Endothelial cell of umbilical vein (primary cell): ENCODE measurements around the gene COL20A1. TPM values are rescaled to one million over a fixed set of nuclear protein-coding genes. Genes with fewer than 3 reads are reported as not detected.

Experiments
- BruUV-seq: library from RNA; stranded (reverse); fragments of 400-500 nt; replicated peaks from 2 replicates; lab custom pipeline; 2021; lab: Mats Ljungman, UMichigan
- CTCF ChIA-PET: fragments of 300-600, 350-600 bp; sonication (Branson Sonifier 250); formaldehyde crosslinking; loops from one replicate; lab custom pipeline; 2021; ENCODE audit warnings: antibody characterized with exemption, inconsistent platforms; lab: Charles Lee
- POLR2A ChIA-PET: fragments of 300-600, 350-600 bp; sonication (Branson Sonifier 250); formaldehyde crosslinking; loops from one replicate; lab custom pipeline; 2021; ENCODE audit warnings: antibody characterized with exemption, inconsistent platforms; lab: Charles Lee
- DNase-seq: peaks from one replicate; pipeline ENCODE4 v3.0.0-alpha.2; 2011; ENCODE audit warnings: low read depth, low spot score
- FAIRE-seq: peaks from 2 replicates; lab custom pipeline; 2011; peaks lifted over from hg19 to GRCh38; lab: Jason Lieb, UNC
- H2AFZ ChIP-seq: 2 replicates; pipeline ENCODE4 v1.6.0; 2012; ENCODE audit warnings: low read depth, low read length, control low read depth, inconsistent platforms
- H3K27ac ChIP-seq: 2 replicates; pipeline ENCODE4 v1.5.1; 2011; ENCODE audit warnings: low read depth, mild to moderate bottlenecking, control low read depth, low read length, moderate library complexity; ENCODE audit not compliant: insufficient read depth
- H3K27me3 ChIP-seq, 2 experiments: 2 replicates each; pipeline versions ENCODE4 v1.6.0 to v1.6.1; 2011; ENCODE audit warnings: low read length in 2 of 2, mixed read lengths in 1 of 2; ENCODE audit not compliant: control insufficient read depth in 2 of 2, insufficient read depth in 2 of 2
- H3K36me3 ChIP-seq, 2 experiments: 2 replicates in 1 of 2; 3 replicates in 1 of 2; pipeline ENCODE4 v1.5.1; 2011; ENCODE audit warnings: low read length in 2 of 2, mild to moderate bottlenecking in 1 of 2, moderate library complexity in 1 of 2; ENCODE audit not compliant: control insufficient read depth in 2 of 2, insufficient read depth in 2 of 2; ENCODE audit errors: extremely low read depth in 1 of 2
- H3K4me1 ChIP-seq: 3 replicates; pipeline ENCODE4 v1.5.1; 2011; ENCODE audit warnings: mild to moderate bottlenecking, low read length; ENCODE audit not compliant: control insufficient read depth, insufficient read depth; ENCODE audit errors: extremely low read depth
- H3K4me2 ChIP-seq: 2 replicates; pipeline ENCODE4 v1.6.1; 2011; ENCODE audit warnings: low read length, control low read depth, mixed read lengths; ENCODE audit not compliant: insufficient read depth
- H3K4me3 ChIP-seq, 3 experiments: fragments of 200-600 bp in 1 of 3; sonication (generic), shearing (Covaris generic) in 1 of 3; replicated peaks in 1 of 3; 2 replicates each; pipeline ENCODE4 v1.5.1; 2011 to 2016; ENCODE audit warnings: control low read depth in 3 of 3, low read length in 3 of 3, mild to moderate bottlenecking in 2 of 3, inconsistent platforms in 1 of 3, low read depth in 1 of 3, moderate library complexity in 1 of 3; ENCODE audit not compliant: insufficient read depth in 1 of 3
- H3K79me2 ChIP-seq: 2 replicates; pipeline ENCODE4 v1.6.0; 2012; ENCODE audit warnings: low read length, inconsistent platforms; ENCODE audit not compliant: control insufficient read depth, insufficient read depth
- H3K9ac ChIP-seq: replicated peaks from 2 replicates; pipeline ENCODE3; 2011; ENCODE audit warnings: low read length, control low read depth; ENCODE audit not compliant: insufficient read depth; ENCODE audit errors: extremely low read depth
- H3K9me1 ChIP-seq: replicated peaks from 3 replicates; pipeline ENCODE4 v1.6.0; 2011; ENCODE audit warnings: mild to moderate bottlenecking, low read length; ENCODE audit not compliant: control insufficient read depth, insufficient read depth; ENCODE audit errors: extremely low read depth
- H3K9me3 ChIP-seq: replicated peaks from 2 replicates; pipeline ENCODE4 v1.5.1; 2012; ENCODE audit warnings: low read length, inconsistent platforms; ENCODE audit not compliant: control insufficient read depth, insufficient read depth
- H4K20me1 ChIP-seq: replicated peaks from 2 replicates; pipeline ENCODE3; 2011; ENCODE audit warnings: mild to moderate bottlenecking, low read length; ENCODE audit not compliant: control insufficient read depth, insufficient read depth; ENCODE audit errors: extremely low read depth
- EZH2 ChIP-seq: IDR thresholded peaks from 2 replicates; pipeline ENCODE4 v1.6.1; 2012; ENCODE audit warnings: borderline replicate concordance, low read depth, mild to moderate bottlenecking, moderate library complexity, low read length, inconsistent platforms; ENCODE audit not compliant: severe bottlenecking
- FOS ChIP-seq: IDR thresholded peaks from 2 replicates; pipeline ENCODE4 v1.6.1; 2011; ENCODE audit warnings: mild to moderate bottlenecking, low read length, moderate library complexity, borderline replicate concordance; ENCODE audit not compliant: insufficient read depth
- GATA2 ChIP-seq: IDR thresholded peaks from 2 replicates; pipeline ENCODE4 v1.7.0; 2011; ENCODE audit warnings: low read depth, mild to moderate bottlenecking, moderate library complexity, mixed read lengths, low read length; ENCODE audit not compliant: insufficient read length, insufficient read depth
- JUN ChIP-seq: IDR thresholded peaks from 2 replicates; pipeline ENCODE4 v1.6.1; 2011; ENCODE audit warnings: borderline replicate concordance, low read depth; ENCODE audit not compliant: insufficient read length, insufficient read depth
- MYC ChIP-seq: IDR thresholded peaks from one replicate; pipeline ENCODE4 v1.6.1; 2011; ENCODE audit warnings: mild to moderate bottlenecking, low read depth, low read length
- POLR2A ChIP-seq: IDR thresholded peaks from 2 replicates; pipeline ENCODE4 v1.6.1; 2012; ENCODE audit warnings: low read depth, mild to moderate bottlenecking, control low read depth, low read length
- POLR2AphosphoS5 ChIP-seq: IDR thresholded peaks from 2 replicates; pipeline ENCODE4 v1.6.1; 2012; ENCODE audit warnings: low read depth, mild to moderate bottlenecking, control low read depth, low read length, moderate library complexity; ENCODE audit not compliant: insufficient read depth
- dilution Hi-C: fragments of 300-500 bp; cut with MboI; formaldehyde crosslinking; loops from one replicate; pipeline ENCODE4 v1.15.0; 2019; ENCODE audit warnings: low sequenced_read_pairs; ENCODE audit not compliant: extremely low pct_ligation_motif_present
- intact Hi-C: fragments of 100-400 bp; cut with micrococcal nuclease; formaldehyde crosslinking; loops from one replicate; pipeline ENCODE4 v1.10.0; 2022
- polyA plus RNA-seq, 4 experiments: library from polyadenylated mRNA; depleted of rRNA in 3 of 4; stranded (reverse) in 3 of 4; unstranded in 1 of 4; fragments of >200 nt; gene quantifications; 2 replicates each; pipeline versions ENCODE4 v1.2.1 to v1.2.3, GENCODE V29; 2011 to 2012; ENCODE audit warnings: missing spikeins in 1 of 4
- total RNA-seq: library from RNA; stranded (reverse); gene quantifications from 2 replicates; pipeline ENCODE4 v1.2.3, GENCODE V29; 2021
- TF ChIP-seq, protein P1 (sequence below): IDR thresholded peaks from 2 replicates; pipeline ENCODE4 v1.6.1; 2011; ENCODE audit not compliant: insufficient read depth, insufficient read length
- TF ChIP-seq, protein P2 (sequence below), 2 donors: IDR thresholded peaks; 1 replicate in 1 of 2; 2 replicates in 1 of 2; pipeline ENCODE4 v1.5.1; 2011; ENCODE audit warnings: low read length in 2 of 2, mild to moderate bottlenecking in 2 of 2, moderate library complexity in 2 of 2, control low read depth in 1 of 2, inconsistent platforms in 1 of 2, low read depth in 1 of 2; ENCODE audit not compliant: insufficient read depth in 1 of 2; ENCODE audit errors: extremely low read depth in 1 of 2

COL20A1 gene
- total and polyA plus RNA-seq, 2 donors (not counting 3 experiments of a cell fraction or from before 2014, with no cell fraction given): not detected

DNA sequence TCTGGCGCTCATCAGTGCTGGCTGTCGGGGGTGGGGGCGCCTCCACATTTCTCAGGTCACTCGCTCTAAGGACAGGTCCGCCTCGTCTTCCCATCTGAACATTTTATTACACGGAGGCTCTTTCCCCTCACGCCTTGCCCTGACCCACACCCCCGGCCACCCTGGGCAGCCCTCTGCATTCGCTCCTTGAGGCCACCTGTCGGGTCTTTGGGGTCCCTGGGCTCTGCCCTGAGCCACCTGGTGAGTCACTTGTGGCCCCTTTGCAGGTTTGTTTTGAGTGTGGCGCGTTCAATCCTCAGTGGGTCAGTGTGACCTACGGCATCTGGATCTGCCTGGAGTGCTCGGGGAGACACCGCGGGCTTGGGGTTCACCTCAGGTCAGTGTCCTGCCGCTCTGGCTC is 17.2 kb upstream of the COL20A1 start:
- Histone ChIP-seq H2AFZ (no peak overlapping the region), H3K36me3 (peaks cover 2 to 38% of the 10 kb centered on the region in 2 experiments), H3K27ac (no peak overlapping the region), H3K4me2 (no peak overlapping the region), H3K9me3 (no peaks in the 10 kb centered on the region), H3K9me1 (no peaks in the 10 kb centered on the region), H4K20me1 (no peaks in the 10 kb centered on the region), H3K79me2 (peaks cover 47% of the 10 kb centered on the region), H3K27me3 (no peaks in the 10 kb centered on the region), H3K4me1 (peaks cover 6% of the 10 kb centered on the region), H3K9ac (no peak overlapping the region), H3K4me3 (no peak overlapping the region)
- intact Hi-C loops (no loop called here), dilution Hi-C loops (no loop called here)
- CTCF ChIA-PET: interaction anchor here (1.0 to 1.7 kb wide), 2 partner anchors 33 to 52 kb away, joined by 3 to 10 read pairs; no protein-coding TSS in a partner anchor
- FAIRE-seq (no peak), DNase-seq (no peak)
- TF ChIP-seq, protein P1, sequence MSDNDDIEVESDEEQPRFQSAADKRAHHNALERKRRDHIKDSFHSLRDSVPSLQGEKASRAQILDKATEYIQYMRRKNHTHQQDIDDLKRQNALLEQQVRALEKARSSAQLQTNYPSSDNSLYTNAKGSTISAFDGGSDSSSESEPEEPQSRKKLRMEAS: no peak
- TF ChIP-seq JUN (no peak), POLR2AphosphoS5 (no peak), EZH2 (no peak), GATA2 (no peak), MYC (no peak), POLR2A (no peak), FOS (no peak)
- TF ChIP-seq, protein P2, sequence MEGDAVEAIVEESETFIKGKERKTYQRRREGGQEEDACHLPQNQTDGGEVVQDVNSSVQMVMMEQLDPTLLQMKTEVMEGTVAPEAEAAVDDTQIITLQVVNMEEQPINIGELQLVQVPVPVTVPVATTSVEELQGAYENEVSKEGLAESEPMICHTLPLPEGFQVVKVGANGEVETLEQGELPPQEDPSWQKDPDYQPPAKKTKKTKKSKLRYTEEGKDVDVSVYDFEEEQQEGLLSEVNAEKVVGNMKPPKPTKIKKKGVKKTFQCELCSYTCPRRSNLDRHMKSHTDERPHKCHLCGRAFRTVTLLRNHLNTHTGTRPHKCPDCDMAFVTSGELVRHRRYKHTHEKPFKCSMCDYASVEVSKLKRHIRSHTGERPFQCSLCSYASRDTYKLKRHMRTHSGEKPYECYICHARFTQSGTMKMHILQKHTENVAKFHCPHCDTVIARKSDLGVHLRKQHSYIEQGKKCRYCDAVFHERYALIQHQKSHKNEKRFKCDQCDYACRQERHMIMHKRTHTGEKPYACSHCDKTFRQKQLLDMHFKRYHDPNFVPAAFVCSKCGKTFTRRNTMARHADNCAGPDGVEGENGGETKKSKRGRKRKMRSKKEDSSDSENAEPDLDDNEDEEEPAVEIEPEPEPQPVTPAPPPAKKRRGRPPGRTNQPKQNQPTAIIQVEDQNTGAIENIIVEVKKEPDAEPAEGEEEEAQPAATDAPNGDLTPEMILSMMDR (IDR thresholded peaks at IDR 0.05; ENCODE audit: extremely low read depth in 1 of 2, insufficient read depth in 1 of 2, low read depth in 1 of 2, low read length in 2 of 2): no peak
- no TSS peak for BruUV-seq
- POLR2A ChIA-PET: no interaction called here
